GM19043 (cell line): ENCODE data around the gene MREG.
"Not testable (repeated sequence)": the region's sequence is repeated elsewhere in the genome, so short reads cannot be mapped to it uniquely, and the experiment has no call there.

Source experiments
- ATAC-seq: cut with Tn5 transposase; IDR thresholded peaks from one replicate; pipeline ENCODE4 v1.9.1; 2021; ENCODE audit warnings: low read depth; ENCODE audit not compliant: unreplicated experiment

MREG gene

GRCh38 chr2:216023055-216023648, 9.8 kb upstream of the MREG start:
- ATAC-seq: peak; percentile 89

- ATAC-seq: no peak
These were observed 8.6 kb upstream of the MREG start for GRCh38 chr2:216021768-216022565.

- no peak for ATAC-seq
These were observed 5.4 kb upstream of the MREG start for GRCh38 chr2:216018709-216019108.

- no peak for ATAC-seq
These were observed 4.0 kb upstream of the MREG start for GRCh38 chr2:216017365-216017764.

- ATAC-seq: no peak
These were observed 3.2 kb upstream of the MREG start for GRCh38 chr2:216016581-216016980.

- ATAC-seq: peak; percentile 83
These were observed 2.5 kb upstream of the MREG start for GRCh38 chr2:216015722-216016464.

- no peak for ATAC-seq
These were observed 1.6 kb upstream of the MREG start for GRCh38 chr2:216014986-216015385.

- ATAC-seq: no peak
These were observed 655 bp upstream of the MREG start for GRCh38 chr2:216014006-216014405.

GRCh38 chr2:216012830-216013079, 596 bp downstream of the MREG start:
- no peak for ATAC-seq

GRCh38 chr2:216012133-216012829, 1.1 kb downstream of the MREG start:
- ATAC-seq: no peak

GRCh38 chr2:216009215-216009614, 4.1 kb downstream of the MREG start:
- ATAC-seq: not testable (repeated sequence)

GRCh38 chr2:216008387-216008786, 5.0 kb downstream of the MREG start:
- no peak for ATAC-seq

GRCh38 chr2:216006164-216006663, 7.1 kb downstream of the MREG start:
- ATAC-seq: peak; percentile 35

GRCh38 chr2:216004697-216005283, 8.6 kb downstream of the MREG start:
- no peak for ATAC-seq

- no peak for ATAC-seq
These were observed 9.3 kb downstream of the MREG start for GRCh38 chr2:216003876-216004696.

- no peak for ATAC-seq
These were observed 10.7 kb downstream of the MREG start for GRCh38 chr2:216002693-216003092.

GRCh38 chr2:216002101-216002678, 11.2 kb downstream of the MREG start:
- no peak for ATAC-seq

GRCh38 chr2:216001216-216002100, 11.9 kb downstream of the MREG start:
- peak; percentile 20 for ATAC-seq
